MM.1S (cell line): Measurements from ENCODE around the gene TRPV2.
A peak's percentile ranks its signal among the peaks of the same experiment; 100 is the strongest.
"Not testable (repeated sequence)": the region's sequence is repeated elsewhere in the genome, so short reads cannot be mapped to it uniquely, and the experiment has no call there.

Experiments
- DNase-seq: peaks from one replicate; pipeline ENCODE4 v3.0.0-alpha.2; 2015
- H2AFZ ChIP-seq: fragments of 300-600 bp; sonication (generic); 2 replicates; pipeline ENCODE4 v1.6.0; 2016; ENCODE audit warnings: antibody characterized with exemption, low read length
- H3F3A ChIP-seq: fragments of 300-600 bp; sonication (generic); 2 replicates; pipeline ENCODE4 v1.6.1; 2016; ENCODE audit warnings: mild to moderate bottlenecking, antibody characterized with exemption, low read length, moderate library complexity, mixed read lengths; ENCODE audit not compliant: insufficient read depth
- H3K27ac ChIP-seq: fragments of 300-600 bp; sonication (generic); 2 replicates; pipeline ENCODE4 v1.5.1; 2016; ENCODE audit warnings: mild to moderate bottlenecking, low read length
- H3K27me3 ChIP-seq: fragments of 300-600 bp; sonication (generic); replicated peaks from 2 replicates; pipeline ENCODE4 v1.6.0; 2016; ENCODE audit warnings: low read length; ENCODE audit not compliant: insufficient read depth
- H3K36me3 ChIP-seq: fragments of 300-600 bp; sonication (generic); replicated peaks from 2 replicates; pipeline ENCODE4 v1.6.1; 2016; ENCODE audit warnings: mild to moderate bottlenecking, low read length, mixed read lengths; ENCODE audit not compliant: insufficient read depth
- H3K4me1 ChIP-seq: fragments of 300-600 bp; sonication (generic); 2 replicates; pipeline ENCODE4 v1.6.1; 2016; ENCODE audit warnings: low read length, mixed read lengths
- H3K4me2 ChIP-seq: fragments of 300-600 bp; sonication (generic); 2 replicates; pipeline ENCODE4 v1.6.0; 2016; ENCODE audit warnings: low read depth, low read length
- H3K4me3 ChIP-seq: fragments of 300-600 bp; sonication (generic); 2 replicates; pipeline ENCODE4 v1.5.1; 2016; ENCODE audit warnings: low read length, mixed read lengths
- H3K79me2 ChIP-seq: fragments of 300-600 bp; sonication (generic); 2 replicates; pipeline ENCODE4 v1.6.1; 2016; ENCODE audit warnings: mixed run types, low read length, mixed read lengths
- H3K9ac ChIP-seq: fragments of 300-600 bp; sonication (generic); 2 replicates; pipeline ENCODE4 v1.6.1; 2016; ENCODE audit warnings: low read length, mixed read lengths
- H3K9me2 ChIP-seq: fragments of 300-600 bp; sonication (generic); replicated peaks from 2 replicates; pipeline ENCODE4 v1.6.1; 2016; ENCODE audit warnings: mild to moderate bottlenecking, low read length, mixed read lengths; ENCODE audit not compliant: insufficient read depth
- H3K9me3 ChIP-seq: fragments of 300-600 bp; sonication (generic); replicated peaks from 2 replicates; pipeline ENCODE4 v1.6.1; 2016; ENCODE audit warnings: mild to moderate bottlenecking, low read length, mixed read lengths; ENCODE audit not compliant: insufficient read depth
- H4K20me1 ChIP-seq: fragments of 300-600 bp; sonication (generic); 2 replicates; pipeline ENCODE4 v1.6.1; 2016; ENCODE audit warnings: mild to moderate bottlenecking, low read length, moderate library complexity, mixed read lengths; ENCODE audit not compliant: insufficient read depth
- CTCF ChIP-seq: fragments of 300-600 bp; sonication (generic); IDR thresholded peaks from 2 replicates; pipeline ENCODE4 v1.5.1; 2016; ENCODE audit warnings: antibody characterized with exemption, low read length, mixed read lengths
- EZH2 ChIP-seq: fragments of 300-600 bp; sonication (generic); optimal IDR thresholded peaks from 2 replicates; pipeline ENCODE3; 2017; ENCODE audit warnings: low read depth, mild to moderate bottlenecking, antibody characterized with exemption, low read length, mixed read lengths
- EZH2phosphoT487 ChIP-seq: fragments of 300-600 bp; sonication (generic); IDR thresholded peaks from 2 replicates; pipeline ENCODE4 v1.6.1; 2018; ENCODE audit warnings: antibody characterized with exemption, low read length

TRPV2 gene

DNA sequence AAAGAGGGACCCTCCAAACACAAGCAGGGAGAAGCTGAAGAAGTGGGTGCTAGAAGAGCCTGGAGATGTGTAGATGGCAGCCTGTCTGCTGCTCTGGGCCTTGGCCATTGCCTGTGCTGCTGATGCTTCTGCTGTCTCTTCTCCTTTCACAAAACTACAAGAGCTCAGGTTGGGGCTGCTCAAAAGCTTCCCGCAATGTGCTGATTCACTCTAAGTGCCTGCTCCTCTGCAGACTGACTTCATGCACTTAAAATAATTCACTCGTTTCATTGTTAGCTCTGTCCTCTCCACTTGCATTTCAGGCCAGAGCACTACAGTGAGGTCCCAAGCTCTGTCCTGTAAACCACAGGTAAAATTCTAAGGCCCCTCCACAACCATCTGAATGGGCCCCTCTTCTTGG is 18.7 kb upstream of the TRPV2 start:
- not testable (repeated sequence) for H3K9ac ChIP-seq, H3K27ac ChIP-seq, H2AFZ ChIP-seq

DNA sequence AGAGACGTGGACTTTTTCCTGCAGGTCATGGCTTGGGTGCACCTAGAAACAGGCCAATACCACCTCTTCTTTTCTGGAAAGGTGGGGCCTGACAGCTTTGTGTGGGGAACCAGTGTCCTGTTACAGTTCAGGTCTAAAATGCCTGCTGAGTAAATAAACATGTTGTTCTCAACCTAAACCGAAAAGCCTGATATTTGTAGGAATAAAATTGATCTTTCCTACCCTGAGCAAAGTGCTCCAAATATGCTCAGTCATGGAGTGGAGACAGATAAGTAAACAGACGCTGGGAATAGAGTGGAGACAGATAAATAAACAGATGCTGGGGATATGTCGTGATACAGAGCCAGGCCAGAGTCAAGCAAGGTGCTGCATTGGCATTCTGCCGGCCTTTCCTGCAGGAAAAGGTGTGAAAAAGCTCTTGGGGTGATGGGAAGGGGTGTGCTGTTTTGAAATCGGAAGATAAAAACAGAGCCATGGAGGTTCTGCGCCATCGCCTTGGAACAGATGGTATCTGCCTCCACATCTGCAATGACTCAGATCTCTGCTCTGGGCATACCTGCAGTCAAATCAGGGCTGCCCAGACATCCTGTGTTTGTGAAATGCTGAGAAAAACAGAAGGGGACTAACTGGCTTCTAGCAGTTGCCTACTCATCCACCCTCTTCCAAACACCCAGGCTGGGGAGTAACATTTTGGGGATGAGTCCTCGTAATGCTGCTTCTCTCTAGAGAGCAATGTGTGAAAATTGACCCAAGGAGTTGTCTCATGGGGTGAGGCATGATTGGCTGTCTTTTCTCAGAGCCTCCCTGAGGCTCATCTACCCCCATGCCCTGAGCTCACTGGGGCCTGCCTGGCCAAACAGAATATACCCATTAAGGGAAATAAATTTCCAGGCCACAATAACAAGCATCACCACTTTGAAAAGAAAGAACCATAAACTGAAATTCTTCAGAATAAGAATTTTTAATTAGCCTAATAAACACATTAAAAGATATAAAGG is 16.8 kb upstream of the TRPV2 start:
- no peaks in the 10 kb centered on the region for H3K9me3 ChIP-seq
- no peak overlapping the region for H3K27ac ChIP-seq
- H3K4me1 ChIP-seq, result no peaks in the 10 kb centered on the region
- no peak for DNase-seq
- no peaks in the 10 kb centered on the region for H3K36me3 ChIP-seq
- no peaks in the 10 kb centered on the region for H3K27me3 ChIP-seq
- H2AFZ ChIP-seq, result no peak overlapping the region
- H3K9ac ChIP-seq, result no peak overlapping the region
- no peaks in the 10 kb centered on the region for H3F3A ChIP-seq
- H3K9me2 ChIP-seq, result no peaks in the 10 kb centered on the region
- no peaks in the 10 kb centered on the region for H4K20me1 ChIP-seq
- no peak overlapping the region for H3K4me2 ChIP-seq
- TF ChIP-seq CTCF (no peak), EZH2phosphoT487 (no peak), EZH2 (no peak)
- H3K79me2 ChIP-seq, result no peaks in the 10 kb centered on the region
- no peak overlapping the region for H3K4me3 ChIP-seq

More for the DNA sequence above, 18.7 kb upstream of the TRPV2 start:
- H3K4me3 ChIP-seq, H3K9me2 ChIP-seq, H3F3A ChIP-seq, H4K20me1 ChIP-seq, H3K36me3 ChIP-seq, H3K79me2 ChIP-seq, H3K9me3 ChIP-seq, H3K4me2 ChIP-seq, H3K27me3 ChIP-seq, H3K4me1 ChIP-seq, DNase-seq: not testable (repeated sequence)

DNA sequence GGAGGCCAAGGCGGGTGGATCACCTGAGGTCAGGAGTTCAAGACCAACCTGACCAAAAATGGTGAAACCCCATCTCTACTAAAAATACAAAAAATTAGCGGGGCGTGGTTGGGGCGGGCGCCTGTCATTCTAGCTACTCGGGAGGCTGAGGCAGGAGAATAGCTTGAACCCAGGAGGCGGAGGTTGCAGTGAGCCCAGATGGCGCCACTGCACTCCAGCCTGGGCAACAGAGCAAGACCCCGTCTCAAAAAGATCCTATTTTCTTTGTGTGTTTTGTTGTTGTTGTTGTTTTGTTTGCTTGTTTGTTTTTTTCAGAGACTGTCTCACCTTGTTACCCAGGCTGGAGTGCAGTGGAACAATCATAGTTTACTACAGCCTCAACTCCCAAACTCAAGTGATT is 11.5 kb upstream of the TRPV2 start:
- not testable (repeated sequence) for H3K27ac ChIP-seq, H3F3A ChIP-seq, H3K9ac ChIP-seq, H2AFZ ChIP-seq, H3K27me3 ChIP-seq, H3K4me2 ChIP-seq, H3K79me2 ChIP-seq, H4K20me1 ChIP-seq, H3K36me3 ChIP-seq, H3K4me1 ChIP-seq, DNase-seq, H3K4me3 ChIP-seq, H3K9me3 ChIP-seq, H3K9me2 ChIP-seq

GRCh38 chr17:16406742-16407674 is 8.4 kb upstream of the TRPV2 start:
- DNase-seq, result no peak
- H3K9ac ChIP-seq, result no peak overlapping the region
- H3K9me2 ChIP-seq, result no peaks in the 10 kb centered on the region
- no peak overlapping the region for H3K27ac ChIP-seq
- no peak for TF ChIP-seq EZH2
- H3K27me3 ChIP-seq, result no peaks in the 10 kb centered on the region
- 0 out of 2 replicates have a peak overlapping the region, but pooled peaks have one; percentile 42 for H2AFZ ChIP-seq
- no peaks in the 10 kb centered on the region for H3K36me3 ChIP-seq
- H3K79me2 ChIP-seq, result no peaks in the 10 kb centered on the region
- H3K4me2 ChIP-seq, result peak overlapping the region; percentile 47; the same call in 1 of the 2 replicates
- H3F3A ChIP-seq, result peaks cover 11% of the 10 kb centered on the region
- H4K20me1 ChIP-seq, result no peaks in the 10 kb centered on the region
- H3K4me3 ChIP-seq, result peak overlapping the region; percentile 31; the same call in 1 of the 2 replicates
- H3K4me1 ChIP-seq, result no peaks in the 10 kb centered on the region
- no peaks in the 10 kb centered on the region for H3K9me3 ChIP-seq
